GM12878 (cell line): Measurements from ENCODE around the gene FHL2. TPM values are rescaled to one million over a fixed set of nuclear protein-coding genes. Genes with fewer than 3 reads are reported as not detected.

Source experiments
- ATAC-seq: fragments of 200-7000 bp; cut with Tn5 transposase; 3 replicates; pipeline ENCODE4 v1.9.1; 2020; ENCODE audit warnings: mild to moderate bottlenecking, moderate library complexity
- BruUV-seq: library from RNA; stranded (reverse); fragments of 400-500 nt; replicated peaks from 2 replicates; lab custom pipeline; 2021; lab: Mats Ljungman, UMichigan
- CTCF ChIA-PET: fragments of 300-600 bp; sonication (Branson Sonifier 250); formaldehyde crosslinking; extraction: SDS; loops from one replicate; lab custom pipeline; 2021; ENCODE audit warnings: inconsistent platforms; lab: Yijun Ruan, JAX
- POLR2A ChIA-PET: fragments of 350-600 bp; formaldehyde crosslinking; extraction: SDS; loops from one replicate; lab custom pipeline; 2021; ENCODE audit warnings: inconsistent platforms; lab: Charles Lee
- RAD21 ChIA-PET: fragments of 300-600 bp; sonication (Branson Sonifier 250); formaldehyde crosslinking; loops from one replicate; lab custom pipeline; 2023; ENCODE audit warnings: antibody characterized with exemption; ENCODE audit not compliant: unreplicated experiment; lab: Charles Lee
- SMC1A ChIA-PET: fragments of 300-600 bp; sonication (Branson Sonifier 250); formaldehyde crosslinking; loops from one replicate; lab custom pipeline; 2023; ENCODE audit not compliant: unreplicated experiment, uncharacterized antibody; lab: Charles Lee
- DNase-seq: peaks from one replicate; pipeline ENCODE4 v3.0.0-alpha.2; 2011; ENCODE audit warnings: low read depth, low spot score
- FAIRE-seq: peaks from 3 replicates; lab custom pipeline; 2011; peaks lifted over from hg19 to GRCh38; lab: Jason Lieb, UNC
- H2AFZ ChIP-seq: 2 replicates; pipeline ENCODE4 v1.6.0; 2011; ENCODE audit warnings: low read depth, low read length, control low read depth; ENCODE audit not compliant: control insufficient read depth
- H3K27ac ChIP-seq: 2 replicates; pipeline ENCODE4 v1.5.1; 2011; ENCODE audit warnings: control low read depth; ENCODE audit not compliant: control insufficient read depth, insufficient read depth
- H3K27me3 ChIP-seq, 2 experiments: replicated peaks in 1 of 2; 2 replicates each; pipeline versions ENCODE4 v1.6.0 to v1.6.1; 2011; ENCODE audit warnings: low read length in 1 of 2; ENCODE audit not compliant: control insufficient read depth in 2 of 2, insufficient read depth in 2 of 2
- H3K36me3 ChIP-seq, 2 experiments: 2 replicates each; pipeline ENCODE4 v1.5.1; 2011; ENCODE audit warnings: low read length in 1 of 2; ENCODE audit not compliant: control insufficient read depth in 2 of 2, insufficient read depth in 2 of 2
- H3K4me1 ChIP-seq: 2 replicates; pipeline ENCODE4 v1.6.1; 2011; ENCODE audit warnings: mild to moderate bottlenecking, low read length, moderate library complexity, mixed read lengths; ENCODE audit not compliant: control insufficient read depth, insufficient read depth
- H3K4me2 ChIP-seq: 2 replicates; pipeline ENCODE4 v1.6.0; 2011; ENCODE audit warnings: control low read depth; ENCODE audit not compliant: control insufficient read depth, insufficient read depth
- H3K4me3 ChIP-seq: fragments of 200-600 bp; sonication (generic); 2 replicates; pipeline ENCODE4 v1.5.1; 2016
- H3K79me2 ChIP-seq: 2 replicates; pipeline ENCODE4 v1.6.0; 2011; ENCODE audit warnings: low read length; ENCODE audit not compliant: control insufficient read depth, insufficient read depth
- H3K9ac ChIP-seq: 2 replicates; pipeline ENCODE4 v1.8.0; 2011; ENCODE audit warnings: low read length, control low read depth, mixed read lengths; ENCODE audit not compliant: control insufficient read depth, insufficient read depth
- H3K9me3 ChIP-seq: replicated peaks from 3 replicates; pipeline ENCODE4 v1.5.1; 2011; ENCODE audit warnings: mild to moderate bottlenecking, low read length; ENCODE audit not compliant: control insufficient read depth, insufficient read depth
- H4K20me1 ChIP-seq: 2 replicates; pipeline ENCODE4 v1.6.0; 2011; ENCODE audit not compliant: control insufficient read depth, insufficient read depth
- ATF2 ChIP-seq: IDR thresholded peaks from 2 replicates; pipeline ENCODE4 v1.6.1; 2012; ENCODE audit warnings: low read length, inconsistent platforms
- HCFC1 ChIP-seq: fragments of 150-350 bp; IDR thresholded peaks from 2 replicates; pipeline ENCODE4 v1.6.1; 2014; ENCODE audit warnings: low read length
- LARP7 ChIP-seq: fragments of 450-650 bp; IDR thresholded peaks from 2 replicates; pipeline ENCODE4 v1.6.1; 2017; ENCODE audit warnings: mild to moderate bottlenecking
- MEF2A ChIP-seq: IDR thresholded peaks from 2 replicates; pipeline ENCODE4 v1.6.1; 2011; ENCODE audit warnings: low read depth, mild to moderate bottlenecking, low read length, moderate library complexity; ENCODE audit not compliant: insufficient read depth
- RELA ChIP-seq: fragments of 450-650 bp; IDR thresholded peaks from 2 replicates; pipeline ENCODE4 v1.8.0; 2014; ENCODE audit warnings: borderline replicate concordance; ENCODE audit not compliant: partially characterized antibody
- SKIL ChIP-seq: fragments of 450-650 bp; IDR thresholded peaks from 2 replicates; pipeline ENCODE4 v1.6.1; 2017; ENCODE audit warnings: mild to moderate bottlenecking, low read depth, inconsistent platforms; ENCODE audit not compliant: poor library complexity, severe bottlenecking
- STAT1 ChIP-seq: fragments of 450-650 bp; conservative IDR thresholded peaks from 2 replicates; pipeline ENCODE4 v1.6.1; 2014; ENCODE audit warnings: antibody characterized with exemption, mild to moderate bottlenecking
- WRNIP1 ChIP-seq: IDR thresholded peaks from 2 replicates; pipeline ENCODE4 v1.6.1; 2011; ENCODE audit warnings: low read depth, low read length, improper control_type of control experiment, borderline replicate concordance
- ZBED1 ChIP-seq: IDR thresholded peaks from 2 replicates; pipeline ENCODE4 v1.6.1; 2016; ENCODE audit warnings: borderline replicate concordance
- WGBS: methylation state at CpG from one replicate; pipeline ENCODE4 v1.1.6; 2016; ENCODE audit warnings: low lambda C conversion rate; ENCODE audit not compliant: insufficient replicate concordance, insufficient coverage; ENCODE audit errors: missing lambda C conversion rate; 5-methylcytosine and 5-hydroxymethylcytosine counted together
- in situ Hi-C: fragments of 300-500 bp; cut with MboI; formaldehyde crosslinking; loops from 9 replicates; pipeline ENCODE4 v1.14.3; 2018; ENCODE audit warnings: mixed read lengths
- intact Hi-C: fragments of 100-400 bp; cut with micrococcal nuclease; formaldehyde crosslinking; loops from one replicate; pipeline ENCODE4 v1.14.2; 2022; ENCODE audit not compliant: unreplicated experiment
- polyA plus RNA-seq, 11 experiments: library from polyadenylated mRNA; depleted of rRNA in 4 of 11; unstranded in 6 of 11; stranded (reverse) in 5 of 11; fragments of >200 nt; fragmentation: Nextera tagmentation in 4 of 11; fragmentation: Illumina TruSeq in 1 of 11; extraction: Ambion mirVana in 4 of 11; extraction: Trizol in 1 of 11; gene quantifications; 1 replicate in 1 of 11; 2 replicates in 10 of 11; pipeline versions ENCODE4 v1.2.1 to v1.2.3, GENCODE V29; 2011 to 2016; ENCODE audit warnings: inconsistent platforms in 2 of 11, missing spikeins in 2 of 11, low read depth in 1 of 11
- total RNA-seq, 4 experiments: library from RNA; depleted of rRNA in 3 of 4; stranded (reverse); fragments of >200 nt in 3 of 4; fragmentation: Illumina TruSeq in 1 of 4; extraction: Trizol in 1 of 4; gene quantifications; 2 replicates each; pipeline versions ENCODE4 v1.2.1 to v1.2.3, GENCODE V29; 2013 to 2021

FHL2 gene
- total and polyA plus RNA-seq, 10 of the 15 experiments (the other 5 are each of a cell fraction or from before 2014, with no cell fraction given): 2.2 to 9.9 (median 4.5) TPM

- no TSS peak for BruUV-seq
- no peak for FAIRE-seq
- no peak overlapping the region for H3K4me3 ChIP-seq
- TF ChIP-seq RELA (no peak), LARP7 (no peak), MEF2A (no peak), STAT1 (no peak), ATF2 (no peak), HCFC1 (no peak), SKIL (no peak), ZBED1 (no peak), WRNIP1 (no peak)
- TF ChIP-seq, all 136 proteins: peak for 0
- Histone ChIP-seq H3K4me2 (no peak overlapping the region), H4K20me1 (no peaks in the 10 kb centered on the region), H2AFZ (no peak overlapping the region), H3K79me2 (no peaks in the 10 kb centered on the region), H3K36me3 (no peaks in the 10 kb centered on the region), H3K9ac (no peak overlapping the region), H3K4me1 (no peaks in the 10 kb centered on the region), H3K27me3 (no peaks in the 10 kb centered on the region; a peak in 2 of 4 replicates), H3K27ac (no peak overlapping the region), H3K9me3 (no peaks in the 10 kb centered on the region)
- RAD21 ChIA-PET: interaction anchor here (1.0 kb wide), 1 partner anchor 108 kb away, joined by 3 read pairs; no protein-coding TSS in a partner anchor
- POLR2A ChIA-PET: no interaction called here
- CTCF ChIA-PET: interaction anchor here (1.2 to 1.4 kb wide), 2 partner anchors 9 to 43 kb away, joined by 3 to 5 read pairs; no protein-coding TSS in a partner anchor
- 26% methylated on average over 5 of the region's 5 CpGs for WGBS
- DNase-seq: no peak
- in situ Hi-C loops: no loop called here
- intact Hi-C loops: no loop called here
- no peak for ATAC-seq
- SMC1A ChIA-PET: interaction anchor here (0.7 to 2.5 kb wide), 5 partner anchors 9 to 85 kb away, joined by 3 to 8 read pairs (median 6); no protein-coding TSS in a partner anchor
These were observed 14.4 kb upstream of the FHL2 start for GRCh38 chr2:105413206-105413605.
